ENCODE data around the gene VIM.

GRCh38 chr10:17190602-17191001, 37.4 kb upstream of the VIM start:
- TF ChIP-seq CTCF (IDR thresholded peaks at IDR 0.05; ENCODE audit: insufficient read depth, low read length): no peak
- TF ChIP-seq POLR2AphosphoS5 (IDR thresholded peaks at IDR 0.05; ENCODE audit: low read depth): no peak
- TF ChIP-seq GABPA (IDR thresholded peaks at IDR 0.05; ENCODE audit: low read depth): no peak
- TF ChIP-seq SPI1 (IDR thresholded peaks at IDR 0.05; ENCODE audit: borderline replicate concordance, low read depth): no peak
